Keratinocyte (primary cell): ENCODE data around the gene AXIN2.

Experiments
- EZH2 ChIP-seq: IDR thresholded peaks from one replicate; pipeline ENCODE4 v1.6.1; 2012; ENCODE audit warnings: inconsistent platforms, mild to moderate bottlenecking, low read length, moderate library complexity
- TF ChIP-seq, protein P1 (sequence below), 3 experiments: IDR thresholded peaks in 1 of 3; conservative IDR thresholded peaks in 1 of 3; optimal IDR thresholded peaks in 1 of 3; 2 replicates in 2 of 3; 3 replicates in 1 of 3; pipeline versions ENCODE3 to v1.5.1; 2011; ENCODE audit warnings: low read length in 3 of 3, mild to moderate bottlenecking in 3 of 3, moderate library complexity in 2 of 3, control low read depth in 1 of 3, inconsistent platforms in 1 of 3; ENCODE audit not compliant: insufficient read depth in 2 of 3; ENCODE audit errors: extremely low read depth in 1 of 3

DNA sequence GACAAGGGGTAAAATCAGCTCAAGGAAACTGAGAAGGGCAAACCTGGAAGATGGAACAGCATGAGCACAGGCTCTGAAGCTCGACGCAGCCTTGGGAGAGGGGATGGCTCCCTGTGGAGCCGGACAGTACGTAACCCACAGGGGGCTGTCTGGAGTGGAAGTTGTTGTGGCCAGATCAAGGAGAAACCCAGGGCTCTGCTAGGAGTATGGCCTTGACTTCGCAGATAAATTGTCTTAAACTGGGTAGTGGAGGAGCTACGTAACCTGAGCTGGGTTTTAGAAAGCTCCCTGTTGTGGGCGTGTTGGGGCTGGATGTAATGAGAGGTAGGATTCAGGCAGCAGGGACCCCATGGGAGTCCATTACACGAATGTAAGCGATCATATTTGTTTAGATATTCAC, 25.5 kb upstream of the AXIN2 start:
- TF ChIP-seq, protein P1, sequence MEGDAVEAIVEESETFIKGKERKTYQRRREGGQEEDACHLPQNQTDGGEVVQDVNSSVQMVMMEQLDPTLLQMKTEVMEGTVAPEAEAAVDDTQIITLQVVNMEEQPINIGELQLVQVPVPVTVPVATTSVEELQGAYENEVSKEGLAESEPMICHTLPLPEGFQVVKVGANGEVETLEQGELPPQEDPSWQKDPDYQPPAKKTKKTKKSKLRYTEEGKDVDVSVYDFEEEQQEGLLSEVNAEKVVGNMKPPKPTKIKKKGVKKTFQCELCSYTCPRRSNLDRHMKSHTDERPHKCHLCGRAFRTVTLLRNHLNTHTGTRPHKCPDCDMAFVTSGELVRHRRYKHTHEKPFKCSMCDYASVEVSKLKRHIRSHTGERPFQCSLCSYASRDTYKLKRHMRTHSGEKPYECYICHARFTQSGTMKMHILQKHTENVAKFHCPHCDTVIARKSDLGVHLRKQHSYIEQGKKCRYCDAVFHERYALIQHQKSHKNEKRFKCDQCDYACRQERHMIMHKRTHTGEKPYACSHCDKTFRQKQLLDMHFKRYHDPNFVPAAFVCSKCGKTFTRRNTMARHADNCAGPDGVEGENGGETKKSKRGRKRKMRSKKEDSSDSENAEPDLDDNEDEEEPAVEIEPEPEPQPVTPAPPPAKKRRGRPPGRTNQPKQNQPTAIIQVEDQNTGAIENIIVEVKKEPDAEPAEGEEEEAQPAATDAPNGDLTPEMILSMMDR (optimal IDR thresholded peaks at IDR 0.05 in 1 of 3, IDR thresholded peaks at IDR 0.05 in 1 of 3, conservative IDR thresholded peaks at IDR 0.05 in 1 of 3; ENCODE audit: extremely low read depth in 1 of 3, insufficient read depth in 2 of 3, low read length in 3 of 3), result no peak
- no peak for TF ChIP-seq EZH2
